NCI-H345 treated with DMSO at 0.1 percent for 48 hours (cell line): ENCODE results near the gene MYOCD.
"Not testable (repeated sequence)": the region's sequence is repeated elsewhere in the genome, so short reads cannot be mapped to it uniquely, and the experiment has no call there.

ENCODE experiments used
- DNase-seq: peaks from one replicate; lab custom pipeline; 2025; ENCODE audit not compliant: unreplicated experiment; lab: John Stamatoyannopoulos, UW

MYOCD gene, protein sequence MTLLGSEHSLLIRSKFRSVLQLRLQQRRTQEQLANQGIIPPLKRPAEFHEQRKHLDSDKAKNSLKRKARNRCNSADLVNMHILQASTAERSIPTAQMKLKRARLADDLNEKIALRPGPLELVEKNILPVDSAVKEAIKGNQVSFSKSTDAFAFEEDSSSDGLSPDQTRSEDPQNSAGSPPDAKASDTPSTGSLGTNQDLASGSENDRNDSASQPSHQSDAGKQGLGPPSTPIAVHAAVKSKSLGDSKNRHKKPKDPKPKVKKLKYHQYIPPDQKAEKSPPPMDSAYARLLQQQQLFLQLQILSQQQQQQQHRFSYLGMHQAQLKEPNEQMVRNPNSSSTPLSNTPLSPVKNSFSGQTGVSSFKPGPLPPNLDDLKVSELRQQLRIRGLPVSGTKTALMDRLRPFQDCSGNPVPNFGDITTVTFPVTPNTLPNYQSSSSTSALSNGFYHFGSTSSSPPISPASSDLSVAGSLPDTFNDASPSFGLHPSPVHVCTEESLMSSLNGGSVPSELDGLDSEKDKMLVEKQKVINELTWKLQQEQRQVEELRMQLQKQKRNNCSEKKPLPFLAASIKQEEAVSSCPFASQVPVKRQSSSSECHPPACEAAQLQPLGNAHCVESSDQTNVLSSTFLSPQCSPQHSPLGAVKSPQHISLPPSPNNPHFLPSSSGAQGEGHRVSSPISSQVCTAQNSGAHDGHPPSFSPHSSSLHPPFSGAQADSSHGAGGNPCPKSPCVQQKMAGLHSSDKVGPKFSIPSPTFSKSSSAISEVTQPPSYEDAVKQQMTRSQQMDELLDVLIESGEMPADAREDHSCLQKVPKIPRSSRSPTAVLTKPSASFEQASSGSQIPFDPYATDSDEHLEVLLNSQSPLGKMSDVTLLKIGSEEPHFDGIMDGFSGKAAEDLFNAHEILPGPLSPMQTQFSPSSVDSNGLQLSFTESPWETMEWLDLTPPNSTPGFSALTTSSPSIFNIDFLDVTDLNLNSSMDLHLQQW

DNA sequence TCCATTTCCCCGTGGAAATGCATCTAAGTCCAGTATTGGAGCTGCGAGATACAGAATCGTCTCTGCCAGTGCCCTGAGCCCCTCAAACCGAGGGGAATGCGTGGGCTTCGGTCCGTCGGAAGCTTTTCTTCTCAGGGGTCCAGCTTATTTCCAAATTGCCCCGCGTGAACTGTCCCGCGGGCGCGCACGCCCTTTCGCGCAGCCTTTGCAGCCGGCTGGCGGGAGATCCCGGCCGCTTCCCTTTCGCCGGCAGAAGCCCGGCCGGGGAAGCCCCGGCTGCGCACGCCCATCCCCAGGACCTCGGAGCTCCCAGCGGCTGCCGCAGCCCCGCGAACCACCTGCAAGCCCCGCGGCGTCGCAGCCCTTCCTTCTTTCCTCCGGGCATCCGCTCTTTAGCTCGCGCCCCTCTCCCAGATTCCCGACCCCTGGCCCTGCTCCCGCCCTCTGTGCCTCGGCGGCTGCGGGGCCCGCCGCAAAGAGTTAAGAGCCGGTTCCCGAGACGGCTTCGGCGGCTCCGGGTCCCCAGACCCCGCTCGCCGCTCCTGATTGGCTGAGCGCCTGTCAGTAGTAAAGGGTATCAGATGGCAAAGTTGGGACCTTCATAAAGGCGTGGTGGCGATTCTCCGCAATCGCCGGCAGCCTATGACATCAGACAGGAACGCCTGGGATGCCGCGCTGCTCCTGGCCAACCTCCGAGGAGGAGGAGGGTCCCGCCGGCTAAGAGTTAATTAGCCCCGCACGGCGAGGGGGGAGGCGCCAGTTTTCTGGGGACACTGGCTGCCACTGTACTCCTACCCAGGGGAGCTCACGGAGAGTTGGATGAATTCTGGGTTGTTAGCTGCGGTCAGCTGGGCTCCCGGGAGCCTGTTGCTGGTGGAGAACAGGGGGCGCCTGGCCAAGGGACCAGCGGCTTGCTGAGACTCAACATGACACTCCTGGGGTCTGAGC, at the start of gene MYOCD:
MYOCD (plus strand) TSS at position 628 of the 948 bp plus-strand sequence; CDS start at position 927, 299 bp downstream.
- DNase-seq = no peak

DNA sequence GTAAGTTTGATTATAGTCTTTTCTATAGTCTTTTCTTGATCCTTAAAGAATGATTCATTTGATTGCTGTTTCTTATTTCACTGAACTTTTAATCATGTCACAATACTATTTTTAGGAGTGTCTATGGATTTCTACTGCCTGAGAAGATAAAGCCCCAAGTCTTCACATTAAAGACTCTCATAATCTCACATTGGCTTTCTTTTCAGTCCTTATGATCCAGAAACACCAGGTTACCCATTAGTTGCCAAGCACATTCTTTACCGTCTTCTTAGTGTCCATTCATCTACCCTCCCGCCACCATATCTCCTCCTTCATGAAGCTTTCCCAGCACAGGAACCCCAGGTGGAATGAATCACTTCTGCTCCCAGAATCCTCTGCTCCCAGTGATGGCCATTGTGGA, 49.5 kb upstream of the MYOCD start:
- DNase-seq = no peak

GRCh38 chr17:12618557-12618956, 47.1 kb upstream of the MYOCD start:
- DNase-seq = no peak

DNA sequence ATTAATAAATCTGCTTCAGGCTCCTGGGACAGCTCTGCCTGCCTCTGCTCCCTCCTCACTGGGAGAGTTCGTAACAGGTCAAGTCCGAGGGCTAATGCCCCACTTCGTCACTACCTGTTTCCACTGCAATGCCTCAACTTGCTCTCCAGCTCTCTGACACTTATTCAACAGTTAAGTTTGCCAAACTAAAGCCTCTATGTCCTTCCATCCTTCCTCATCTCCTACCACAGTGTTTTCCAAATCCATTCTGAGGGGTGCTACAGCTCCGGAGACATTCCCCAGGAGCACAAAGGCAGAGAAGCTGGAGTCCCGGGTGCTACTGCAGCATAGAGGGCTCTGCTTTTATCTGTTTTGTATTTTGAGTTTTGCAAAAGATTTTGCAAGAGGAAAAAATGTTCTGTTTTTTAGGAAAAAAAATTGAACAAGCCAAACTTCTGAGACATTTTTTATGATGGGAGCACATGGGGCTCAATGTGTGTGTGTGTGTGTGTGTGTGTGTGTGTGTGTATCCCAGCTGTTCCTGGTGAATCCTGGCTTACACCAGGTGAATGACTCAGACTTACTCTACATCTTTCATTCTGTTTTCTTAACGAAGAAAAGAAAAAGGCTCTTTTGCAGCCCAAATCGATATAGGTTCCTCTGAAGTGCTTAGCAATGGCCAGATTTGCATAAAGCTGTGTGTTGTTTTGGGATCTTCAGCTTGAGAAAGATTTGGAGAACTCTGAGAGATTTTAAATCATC, 46.1 kb upstream of the MYOCD start:
- DNase-seq = no peak

- DNase-seq = no peak
These were observed 45.4 kb upstream of the MYOCD start for GRCh38 chr17:12620200-12620720.

- no peak for DNase-seq
These were observed 43.0 kb upstream of the MYOCD start for GRCh38 chr17:12622726-12623125.

- no peak for DNase-seq
These were observed 42.4 kb upstream of the MYOCD start for GRCh38 chr17:12623220-12623848.

DNA sequence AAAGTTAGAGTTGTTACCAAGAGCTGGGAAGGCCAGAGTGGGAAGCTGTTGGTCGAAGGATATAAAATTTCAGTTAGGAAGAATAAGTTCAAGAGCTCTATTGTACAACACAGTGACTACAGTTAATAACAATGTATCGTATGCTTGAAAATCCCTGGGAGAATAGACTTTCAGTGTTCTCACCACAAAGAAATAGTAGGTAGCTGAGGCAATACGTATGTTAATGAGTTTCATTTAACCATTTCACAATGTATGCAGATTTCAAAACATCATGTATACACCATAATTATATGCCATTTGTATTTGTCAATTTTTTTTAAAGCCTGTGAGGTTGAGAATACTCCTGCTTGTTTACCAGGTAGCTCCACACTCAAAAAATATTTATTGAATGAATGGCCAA, 41.5 kb upstream of the MYOCD start:
- DNase-seq = no peak

DNA sequence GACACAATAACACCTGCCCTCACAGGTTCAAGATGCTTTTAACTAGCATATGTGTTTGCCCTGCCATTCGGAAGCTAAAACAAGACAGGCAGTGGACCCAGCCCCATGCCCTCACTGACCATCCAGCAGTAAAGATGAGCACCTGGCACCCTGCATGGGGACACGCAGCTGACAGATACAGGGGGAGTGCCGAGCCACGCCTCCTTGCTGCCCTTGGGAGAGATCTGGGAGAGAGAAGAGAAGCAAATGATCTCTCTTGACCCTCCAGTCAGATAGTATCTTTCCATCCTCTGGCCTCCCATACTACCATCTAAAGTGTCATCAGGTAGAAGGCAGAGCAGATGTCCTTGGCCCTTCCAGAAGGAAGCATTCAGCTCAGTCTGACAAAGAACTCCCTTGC, 40.6 kb upstream of the MYOCD start:
- DNase-seq = no peak

DNA sequence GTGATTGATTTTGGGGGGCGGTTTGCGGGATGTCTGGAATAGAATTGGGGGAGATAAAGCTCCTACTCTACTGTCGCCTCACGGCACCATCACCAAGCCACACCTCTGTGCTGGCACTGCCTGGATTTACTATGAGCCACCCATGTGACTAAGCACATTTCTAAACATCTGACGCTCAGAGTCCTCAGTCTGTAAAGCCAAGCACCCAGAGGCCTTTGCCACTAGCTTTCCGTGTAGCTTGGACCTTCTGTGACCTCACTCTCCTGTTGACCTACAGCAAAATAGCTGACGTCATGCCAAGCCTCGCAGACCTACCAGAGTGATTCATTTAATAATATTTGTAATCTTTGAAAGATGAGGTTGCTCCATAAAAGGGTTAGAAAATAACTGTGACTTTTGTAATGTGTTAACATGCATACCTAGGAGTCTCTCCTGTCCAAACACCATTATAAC, 38.5 kb upstream of the MYOCD start:
- no peak for DNase-seq

DNA sequence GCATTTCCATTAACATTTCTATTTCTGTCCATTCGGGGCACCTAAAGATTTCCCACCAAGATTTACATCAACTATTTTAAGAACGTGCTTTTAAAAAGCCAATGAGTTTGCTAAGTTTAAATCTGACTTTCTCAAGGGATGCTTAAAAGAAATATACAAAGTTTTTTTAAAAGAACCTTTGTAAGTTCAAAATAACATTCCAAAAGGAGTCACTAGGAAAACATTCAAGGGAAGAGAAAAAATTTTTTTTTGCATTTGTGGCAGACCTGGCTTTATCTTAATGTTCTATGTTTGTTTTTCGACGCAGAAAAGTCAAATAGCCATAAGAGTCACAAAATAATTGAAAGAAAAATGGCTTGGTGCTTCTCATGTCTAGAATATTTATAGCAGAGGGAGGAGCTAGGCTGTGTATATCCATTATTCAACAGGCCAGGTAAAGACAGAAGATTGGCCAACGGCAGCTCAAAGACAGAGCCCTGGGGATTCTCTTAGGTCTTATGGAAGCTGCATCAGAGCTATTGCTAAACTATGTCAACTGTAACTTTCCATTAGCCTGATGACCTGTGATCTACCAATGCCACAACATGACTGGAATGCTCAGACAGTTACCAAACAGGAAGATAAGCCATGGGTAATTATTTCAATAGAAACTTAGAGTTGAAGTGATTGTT, 37.8 kb upstream of the MYOCD start:
- DNase-seq = no peak

- no peak for DNase-seq
These were observed 34.6 kb upstream of the MYOCD start for GRCh38 chr17:12631076-12631475.

GRCh38 chr17:12632785-12633184, 32.9 kb upstream of the MYOCD start:
- no peak for DNase-seq

DNA sequence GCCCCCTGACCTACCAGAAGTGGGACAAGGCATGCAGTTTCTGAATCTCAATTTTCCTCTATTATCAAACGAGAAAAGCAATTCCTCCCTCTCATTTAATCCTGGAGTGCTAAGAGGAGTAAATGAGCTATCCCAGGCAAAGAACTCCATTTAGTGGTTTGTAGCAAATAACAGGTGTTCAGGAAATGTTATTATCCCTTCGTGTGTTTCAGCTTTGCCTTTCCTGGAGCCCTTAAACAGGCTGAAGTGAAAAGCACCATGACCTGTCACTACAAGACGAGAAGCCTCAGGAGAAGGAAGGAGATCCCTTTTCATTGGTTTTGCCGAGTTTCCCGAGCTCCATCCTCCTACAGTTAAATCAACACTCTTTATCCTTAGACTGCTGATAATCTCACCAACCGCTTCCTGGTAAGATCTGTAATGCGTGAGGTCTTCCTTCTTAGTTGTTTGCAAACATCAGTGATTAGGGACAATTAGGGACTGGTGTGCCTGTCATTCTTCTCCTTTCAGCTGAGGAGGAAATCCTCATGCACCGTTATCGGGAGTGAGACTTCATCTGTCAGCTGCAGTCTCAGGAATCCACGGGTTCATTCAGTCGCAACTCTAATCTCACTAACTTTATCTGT, 30.8 kb upstream of the MYOCD start:
- no peak for DNase-seq

GRCh38 chr17:12635996-12636395, 29.7 kb upstream of the MYOCD start:
- not testable (repeated sequence) for DNase-seq

- no peak for DNase-seq
These were observed 28.7 kb upstream of the MYOCD start for GRCh38 chr17:12637015-12637414.

- DNase-seq = no peak
These were observed 27.7 kb upstream of the MYOCD start for GRCh38 chr17:12637745-12638651.
